Stimulated activated CD8-positive, alpha-beta memory T cell treated with anti-CD3 and anti-CD28 coated beads, Interleukin-7, amount 100 ng/mL, for 1 hour (primary cell): ENCODE data around the gene HPS3.

ENCODE experiments used
- DNase-seq, 2 donors: peaks; one replicate each; pipeline ENCODE4 v3.0.0-alpha.2; 2020; ENCODE audit warnings: low read depth in 2 of 2

HPS3 gene

GRCh38 chr3:149122721-149123578, 6.5 kb upstream of the HPS3 start:
- no peak for DNase-seq

GRCh38 chr3:149128821-149129220, 617 bp upstream of the HPS3 start:
- DNase-seq = no peak

- DNase-seq = no peak
Observed at GRCh38 chr3:149131589-149131988, 2.2 kb downstream of the HPS3 start.

GRCh38 chr3:149134575-149134974, 5.1 kb downstream of the HPS3 start:
- no peak for DNase-seq

- DNase-seq = no peak
Observed at GRCh38 chr3:149142682-149143081, 13.2 kb downstream of the HPS3 start.

GRCh38 chr3:149145356-149145755, 15.9 kb downstream of the HPS3 start:
- DNase-seq = no peak

GRCh38 chr3:149145974-149146373, 16.5 kb downstream of the HPS3 start:
- DNase-seq = no peak

- no peak for DNase-seq
Observed at GRCh38 chr3:149150436-149150835, 21.0 kb downstream of the HPS3 start.

GRCh38 chr3:149151843-149152242, 22.4 kb downstream of the HPS3 start:
- DNase-seq = no peak

- DNase-seq = no peak
Observed at GRCh38 chr3:149152420-149152819, 23.0 kb downstream of the HPS3 start.

GRCh38 chr3:149153402-149153801, 24.0 kb downstream of the HPS3 start:
- DNase-seq = no peak

- DNase-seq = no peak
Observed at GRCh38 chr3:149160754-149161300, 31.4 kb downstream of the HPS3 start.

- no peak for DNase-seq
Observed at GRCh38 chr3:149162007-149162406, 32.6 kb downstream of the HPS3 start.

GRCh38 chr3:149163066-149163465, 33.6 kb downstream of the HPS3 start:
- no peak for DNase-seq

GRCh38 chr3:149167898-149168297, 38.5 kb downstream of the HPS3 start:
- no peak for DNase-seq

GRCh38 chr3:149170672-149171071, 41.2 kb downstream of the HPS3 start:
- DNase-seq = no peak

GRCh38 chr3:149174901-149175300, 45.5 kb downstream of the HPS3 start:
- DNase-seq = no peak

- DNase-seq = no peak
Observed at GRCh38 chr3:149177122-149177521, 47.7 kb downstream of the HPS3 start.

GRCh38 chr3:149179220-149179619, 49.8 kb downstream of the HPS3 start:
- DNase-seq = no peak

- no peak for DNase-seq
Observed at GRCh38 chr3:149180057-149180573, 50.7 kb downstream of the HPS3 start.

- DNase-seq = no peak
Observed at GRCh38 chr3:149181182-149181581, 51.7 kb downstream of the HPS3 start.

GRCh38 chr3:149186219-149186618, 56.8 kb downstream of the HPS3 start:
- DNase-seq = no peak

- no peak for DNase-seq
Observed at GRCh38 chr3:149186721-149187120, 57.3 kb downstream of the HPS3 start.
